Keratinocyte (primary cell): ENCODE results near the gene EDC3. TPM values are rescaled to one million over a fixed set of nuclear protein-coding genes. Genes with fewer than 3 reads are reported as not detected.

Experiments used
- DNase-seq: peaks from one replicate; pipeline ENCODE4 v3.0.0-alpha.2; 2011; ENCODE audit warnings: low read depth, missing footprints, low spot score
- FAIRE-seq: peaks from 2 replicates; lab custom pipeline; 2011; peaks lifted over from hg19 to GRCh38; lab: Jason Lieb, UNC
- H2AFZ ChIP-seq: 2 replicates; pipeline ENCODE4 v1.6.0; 2012; ENCODE audit warnings: low read length, control low read depth, inconsistent platforms; ENCODE audit not compliant: control insufficient read depth
- H3K27ac ChIP-seq: 2 replicates; pipeline ENCODE4 v1.5.1; 2011; ENCODE audit warnings: low read length; ENCODE audit not compliant: control insufficient read depth, insufficient read depth
- H3K27me3 ChIP-seq: 3 replicates; pipeline ENCODE4 v1.6.0; 2011; ENCODE audit warnings: low read length; ENCODE audit not compliant: control insufficient read depth, insufficient read depth; ENCODE audit errors: extremely low read depth
- H3K36me3 ChIP-seq, 2 experiments: 2 replicates in 1 of 2; 3 replicates in 1 of 2; pipeline ENCODE4 v1.5.1; 2011; ENCODE audit warnings: low read length in 2 of 2, mild to moderate bottlenecking in 1 of 2; ENCODE audit not compliant: control insufficient read depth in 2 of 2, insufficient read depth in 2 of 2; ENCODE audit errors: extremely low read depth in 1 of 2
- H3K4me1 ChIP-seq: 3 replicates; pipeline ENCODE4 v1.5.1; 2011; ENCODE audit warnings: low read length; ENCODE audit not compliant: control insufficient read depth, insufficient read depth; ENCODE audit errors: extremely low read depth
- H3K4me2 ChIP-seq: 3 replicates; pipeline ENCODE4 v1.6.0; 2011; ENCODE audit warnings: low read depth, low read length; ENCODE audit not compliant: control insufficient read depth, insufficient read depth; ENCODE audit errors: extremely low read depth
- H3K4me3 ChIP-seq, 3 experiments: fragments of 200-600 bp in 1 of 3; sonication (generic) in 1 of 3; 2 replicates in 2 of 3; 3 replicates in 1 of 3; pipeline ENCODE4 v1.5.1; 2011 to 2016; ENCODE audit warnings: low read length in 3 of 3, mild to moderate bottlenecking in 3 of 3, control low read depth in 2 of 3, inconsistent platforms in 1 of 3, low read depth in 1 of 3, mixed read lengths in 1 of 3, mixed run types in 1 of 3, moderate library complexity in 1 of 3; ENCODE audit not compliant: control insufficient read depth in 2 of 3, insufficient read depth in 2 of 3; ENCODE audit errors: extremely low read depth in 1 of 3
- H3K79me2 ChIP-seq: 2 replicates; pipeline ENCODE4 v1.6.0; 2012; ENCODE audit warnings: low read length; ENCODE audit not compliant: control insufficient read depth, insufficient read depth
- H3K9ac ChIP-seq: 3 replicates; pipeline ENCODE4 v1.6.0; 2011; ENCODE audit warnings: low read length; ENCODE audit not compliant: control insufficient read depth, insufficient read depth; ENCODE audit errors: extremely low read depth
- H3K9me1 ChIP-seq: 3 replicates; pipeline ENCODE4 v1.6.0; 2011; ENCODE audit warnings: low read length; ENCODE audit not compliant: control insufficient read depth, insufficient read depth; ENCODE audit errors: extremely low read depth
- H3K9me3 ChIP-seq: 2 replicates; pipeline ENCODE4 v1.5.1; 2012; ENCODE audit warnings: low read depth, low read length; ENCODE audit not compliant: control insufficient read depth
- H4K20me1 ChIP-seq: 3 replicates; pipeline ENCODE4 v1.6.0; 2011; ENCODE audit warnings: low read length; ENCODE audit not compliant: control insufficient read depth, insufficient read depth; ENCODE audit errors: extremely low read depth
- EZH2 ChIP-seq: IDR thresholded peaks from one replicate; pipeline ENCODE4 v1.6.1; 2012; ENCODE audit warnings: inconsistent platforms, mild to moderate bottlenecking, low read length, moderate library complexity
- dilution Hi-C: fragments of 300-500 bp; cut with MboI; formaldehyde crosslinking; loops from one replicate; pipeline ENCODE4 v1.7.0; 2020; ENCODE audit warnings: low sequenced_read_pairs; ENCODE audit not compliant: extremely low pct_ligation_motif_present
- polyA plus RNA-seq, 5 experiments: library from polyadenylated mRNA; depleted of rRNA in 3 of 5; stranded (reverse) in 3 of 5; stranded (forward) in 1 of 5; unstranded in 1 of 5; fragments of >200 nt; gene quantifications; 1 replicate in 1 of 5; 2 replicates in 3 of 5; 3 replicates in 1 of 5; pipeline versions ENCODE4 v1.2.1 to v1.2.3, GENCODE V29; 2011 to 2012; ENCODE audit warnings: missing spikeins in 2 of 5, low read depth in 1 of 5, low replicate concordance in 1 of 5
- TF ChIP-seq, protein P1 (sequence below), 3 experiments: IDR thresholded peaks in 1 of 3; conservative IDR thresholded peaks in 1 of 3; optimal IDR thresholded peaks in 1 of 3; 2 replicates in 2 of 3; 3 replicates in 1 of 3; pipeline versions ENCODE3 to v1.5.1; 2011; ENCODE audit warnings: low read length in 3 of 3, mild to moderate bottlenecking in 3 of 3, moderate library complexity in 2 of 3, control low read depth in 1 of 3, inconsistent platforms in 1 of 3; ENCODE audit not compliant: insufficient read depth in 2 of 3; ENCODE audit errors: extremely low read depth in 1 of 3

Gene EDC3
- polyA plus RNA-seq, 1 donor (not counting 4 experiments of a cell fraction or from before 2014, with no cell fraction given): 33.6 TPM

DNA sequence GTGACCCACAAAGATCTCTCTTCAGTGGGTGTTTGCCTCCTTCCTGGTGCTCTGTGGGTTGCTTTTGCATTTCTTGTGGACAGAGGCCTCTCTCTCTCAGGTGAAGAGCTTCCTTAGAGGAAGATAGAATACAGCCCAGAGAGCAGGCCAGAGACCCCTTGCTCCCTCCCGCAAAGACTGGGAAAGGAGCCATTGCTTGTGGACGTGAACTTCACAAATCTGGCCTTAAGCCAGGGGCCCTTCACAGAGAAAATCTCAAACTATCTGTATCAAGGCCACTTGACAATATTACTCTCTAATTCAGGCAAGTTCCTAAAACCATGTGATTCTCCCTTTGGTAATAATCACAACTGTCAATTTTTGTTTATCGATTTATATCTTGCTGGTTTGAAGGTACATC, 110.6 kb downstream of the EDC3 start:
- no peak for TF ChIP-seq EZH2
- TF ChIP-seq, protein P1, sequence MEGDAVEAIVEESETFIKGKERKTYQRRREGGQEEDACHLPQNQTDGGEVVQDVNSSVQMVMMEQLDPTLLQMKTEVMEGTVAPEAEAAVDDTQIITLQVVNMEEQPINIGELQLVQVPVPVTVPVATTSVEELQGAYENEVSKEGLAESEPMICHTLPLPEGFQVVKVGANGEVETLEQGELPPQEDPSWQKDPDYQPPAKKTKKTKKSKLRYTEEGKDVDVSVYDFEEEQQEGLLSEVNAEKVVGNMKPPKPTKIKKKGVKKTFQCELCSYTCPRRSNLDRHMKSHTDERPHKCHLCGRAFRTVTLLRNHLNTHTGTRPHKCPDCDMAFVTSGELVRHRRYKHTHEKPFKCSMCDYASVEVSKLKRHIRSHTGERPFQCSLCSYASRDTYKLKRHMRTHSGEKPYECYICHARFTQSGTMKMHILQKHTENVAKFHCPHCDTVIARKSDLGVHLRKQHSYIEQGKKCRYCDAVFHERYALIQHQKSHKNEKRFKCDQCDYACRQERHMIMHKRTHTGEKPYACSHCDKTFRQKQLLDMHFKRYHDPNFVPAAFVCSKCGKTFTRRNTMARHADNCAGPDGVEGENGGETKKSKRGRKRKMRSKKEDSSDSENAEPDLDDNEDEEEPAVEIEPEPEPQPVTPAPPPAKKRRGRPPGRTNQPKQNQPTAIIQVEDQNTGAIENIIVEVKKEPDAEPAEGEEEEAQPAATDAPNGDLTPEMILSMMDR (optimal IDR thresholded peaks at IDR 0.05 in 1 of 3, IDR thresholded peaks at IDR 0.05 in 1 of 3, conservative IDR thresholded peaks at IDR 0.05 in 1 of 3; ENCODE audit: extremely low read depth in 1 of 3, insufficient read depth in 2 of 3, low read length in 3 of 3): no peak
- Histone ChIP-seq H4K20me1 (peaks cover 4% of the 10 kb centered on the region), H3K27ac (no peak overlapping the region), H3K9ac (no peak overlapping the region), H3K4me1 (peaks cover 28% of the 10 kb centered on the region), H3K9me3 (no peaks in the 10 kb centered on the region), H3K27me3 (no peaks in the 10 kb centered on the region), H3K79me2 (no peaks in the 10 kb centered on the region), H2AFZ (no peak overlapping the region), H3K9me1 (no peaks in the 10 kb centered on the region), H3K4me3 (no peak overlapping the region), H3K36me3 (peaks cover 7 to 8% of the 10 kb centered on the region in 2 experiments), H3K4me2 (no peak overlapping the region)
- dilution Hi-C loops: no loop called here
- no peak for DNase-seq
- FAIRE-seq: no peak

DNA sequence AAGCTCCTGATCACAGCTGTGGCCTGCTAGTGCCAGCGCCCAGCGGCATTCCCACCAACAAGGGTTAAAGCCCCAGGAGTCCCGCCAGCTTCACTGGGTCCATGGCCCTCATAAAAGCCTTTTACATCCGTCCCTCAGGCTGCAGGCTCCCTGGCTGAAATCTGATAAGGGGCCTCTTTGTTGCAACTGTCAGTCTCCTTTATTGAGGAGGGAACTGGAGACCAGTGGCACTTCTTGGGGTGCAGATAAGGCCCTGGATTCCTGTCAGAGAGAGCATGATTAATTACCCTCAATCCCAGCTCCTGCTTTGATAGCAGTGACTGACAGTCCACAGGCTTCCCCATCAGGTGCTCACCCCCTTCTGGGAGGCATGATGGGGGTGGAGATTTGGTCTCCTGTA, 111.0 kb downstream of the EDC3 start:
- Histone ChIP-seq H3K79me2 (no peaks in the 10 kb centered on the region), H3K9me3 (no peaks in the 10 kb centered on the region), H3K27me3 (no peaks in the 10 kb centered on the region), H3K4me1 (peaks cover 26% of the 10 kb centered on the region), H4K20me1 (peaks cover 4% of the 10 kb centered on the region), H3K4me2 (no peak overlapping the region), H3K4me3 (no peak overlapping the region), H3K9me1 (no peaks in the 10 kb centered on the region), H3K36me3 (peaks cover 5 to 7% of the 10 kb centered on the region in 2 experiments), H3K9ac (no peak overlapping the region), H2AFZ (no peak overlapping the region), H3K27ac (no peak overlapping the region)
- DNase-seq: no peak
- TF ChIP-seq, protein P1 (optimal IDR thresholded peaks at IDR 0.05 in 1 of 3, IDR thresholded peaks at IDR 0.05 in 1 of 3, conservative IDR thresholded peaks at IDR 0.05 in 1 of 3; ENCODE audit: extremely low read depth in 1 of 3, insufficient read depth in 2 of 3, low read length in 3 of 3): no peak
- no peak for TF ChIP-seq EZH2
- dilution Hi-C loops: no loop called here
- no peak for FAIRE-seq
